ENCODE measurements around the gene ZNF695.
"Not testable (repeated sequence)": the region's sequence is repeated elsewhere in the genome, so short reads cannot be mapped to it uniquely, and the experiment has no call there.

Gene ZNF695

DNA sequence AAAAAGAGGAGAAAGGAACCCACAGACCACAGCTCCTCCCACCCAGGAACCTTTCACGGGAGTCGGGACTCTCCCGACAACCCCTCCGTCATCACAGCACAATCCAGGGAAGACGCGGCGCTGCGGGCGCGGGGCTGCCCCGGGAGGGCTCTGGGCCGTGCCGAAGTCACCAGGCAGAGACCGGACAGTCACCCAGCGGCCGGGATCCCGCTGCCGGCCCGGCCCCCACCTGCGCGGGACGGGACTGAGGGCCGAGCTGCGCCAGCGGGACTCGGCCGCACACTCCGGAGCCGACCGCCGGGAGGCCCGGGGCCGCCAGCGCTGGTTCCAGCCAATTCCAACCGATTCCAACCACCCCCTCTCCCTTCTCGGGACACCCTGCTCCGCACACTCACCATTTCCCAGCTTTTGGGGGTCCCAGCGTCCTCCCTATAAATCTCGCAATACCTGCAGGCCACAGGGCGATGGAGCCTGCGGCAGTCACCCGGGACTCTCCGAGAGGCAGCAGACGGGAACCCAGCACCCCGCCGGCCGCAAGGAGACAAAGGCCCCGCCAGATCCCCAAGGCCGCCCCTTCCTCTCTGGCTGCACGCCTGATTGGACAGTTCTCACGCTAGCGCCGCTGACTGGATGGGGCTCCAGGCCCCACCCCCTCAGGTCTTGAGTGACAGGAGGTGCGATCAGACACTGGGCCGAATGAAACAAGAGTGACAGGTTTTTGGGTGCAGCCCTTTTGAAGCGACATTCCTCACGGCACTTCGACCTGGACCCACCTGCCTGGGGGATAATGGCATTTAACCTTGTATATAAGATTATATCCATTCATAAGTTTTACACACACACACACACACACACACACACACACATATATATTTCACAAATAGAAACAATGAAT is at the start of gene ZNF695:
Gene ZNF695 (minus strand): TSS at position 547 of the 895 bp plus-strand sequence. CDS start 149 bp downstream, at position 398.
- FAIRE-seq (no peak), DNase-seq (ENCODE audit: low spot score) (peak; percentile 95)

DNA sequence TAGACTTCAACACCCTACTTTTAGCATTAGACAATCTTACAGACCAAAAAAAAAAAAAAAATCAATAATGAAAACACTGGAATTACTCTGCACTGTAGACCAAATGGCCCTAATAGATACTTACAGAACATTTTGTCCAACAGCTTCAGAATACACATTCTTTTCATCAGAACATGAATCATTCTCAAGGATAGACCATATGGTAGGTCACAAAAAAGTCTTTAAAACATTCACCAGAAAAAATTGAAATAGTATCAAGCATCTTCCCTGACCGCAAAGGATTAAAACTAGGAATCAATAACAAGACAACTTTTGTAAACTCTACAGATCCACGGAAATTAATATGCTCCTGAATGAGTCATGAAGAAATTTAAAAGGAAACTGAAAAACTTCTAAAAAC is 48.2 kb upstream of the ZNF695 start:
- FAIRE-seq (no peak), DNase-seq (ENCODE audit: low spot score) (no peak)

GRCh38 chr1:247054992-247055415 is 47.1 kb upstream of the ZNF695 start:
- no peak for FAIRE-seq
- peak; percentile 18 for DNase-seq (ENCODE audit: low spot score)

GRCh38 chr1:247047702-247048101 is 39.8 kb upstream of the ZNF695 start:
- DNase-seq (ENCODE audit: low spot score) (no peak), FAIRE-seq (no peak)

DNA sequence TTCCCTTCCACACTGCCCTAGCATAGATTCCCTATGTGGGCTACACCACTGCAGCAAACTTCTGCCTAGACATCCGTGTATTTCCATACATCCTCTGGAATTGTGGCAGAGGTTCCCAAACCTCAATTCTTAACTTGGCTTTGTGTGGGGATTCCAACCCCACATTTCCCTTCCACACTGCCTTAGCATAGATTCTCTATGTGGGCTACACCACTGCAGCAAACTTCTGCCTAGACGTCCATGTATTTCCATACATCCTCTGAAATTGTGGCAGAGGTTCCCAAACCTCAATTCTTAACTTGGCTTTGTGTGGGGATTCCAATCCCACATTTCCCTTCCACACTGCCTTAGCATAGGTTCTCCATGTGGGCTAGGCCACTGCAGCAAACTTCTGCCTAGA is 39.4 kb upstream of the ZNF695 start:
- DNase-seq (ENCODE audit: low spot score) (no peak), FAIRE-seq (no peak)

DNA sequence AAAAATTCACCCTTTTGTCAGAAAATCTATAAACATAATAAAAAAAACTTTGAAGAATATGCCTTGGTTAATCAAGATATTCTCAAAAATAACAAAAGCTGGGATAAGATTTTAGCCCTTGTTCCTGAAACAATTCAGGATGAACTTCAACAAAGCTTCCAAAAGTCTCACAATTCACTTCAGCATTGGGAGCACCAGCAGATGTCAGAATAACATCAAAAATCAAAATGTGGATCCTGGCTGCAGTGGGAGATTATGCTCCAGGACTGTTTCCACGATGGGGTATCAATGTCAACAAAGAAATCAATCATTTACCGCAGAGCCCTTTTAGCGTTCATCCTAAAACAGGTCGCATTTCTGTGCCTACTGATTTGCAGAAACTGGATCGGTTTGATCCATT is 35.5 kb upstream of the ZNF695 start:
- DNase-seq (ENCODE audit: low spot score): no peak
- FAIRE-seq: no peak

DNA sequence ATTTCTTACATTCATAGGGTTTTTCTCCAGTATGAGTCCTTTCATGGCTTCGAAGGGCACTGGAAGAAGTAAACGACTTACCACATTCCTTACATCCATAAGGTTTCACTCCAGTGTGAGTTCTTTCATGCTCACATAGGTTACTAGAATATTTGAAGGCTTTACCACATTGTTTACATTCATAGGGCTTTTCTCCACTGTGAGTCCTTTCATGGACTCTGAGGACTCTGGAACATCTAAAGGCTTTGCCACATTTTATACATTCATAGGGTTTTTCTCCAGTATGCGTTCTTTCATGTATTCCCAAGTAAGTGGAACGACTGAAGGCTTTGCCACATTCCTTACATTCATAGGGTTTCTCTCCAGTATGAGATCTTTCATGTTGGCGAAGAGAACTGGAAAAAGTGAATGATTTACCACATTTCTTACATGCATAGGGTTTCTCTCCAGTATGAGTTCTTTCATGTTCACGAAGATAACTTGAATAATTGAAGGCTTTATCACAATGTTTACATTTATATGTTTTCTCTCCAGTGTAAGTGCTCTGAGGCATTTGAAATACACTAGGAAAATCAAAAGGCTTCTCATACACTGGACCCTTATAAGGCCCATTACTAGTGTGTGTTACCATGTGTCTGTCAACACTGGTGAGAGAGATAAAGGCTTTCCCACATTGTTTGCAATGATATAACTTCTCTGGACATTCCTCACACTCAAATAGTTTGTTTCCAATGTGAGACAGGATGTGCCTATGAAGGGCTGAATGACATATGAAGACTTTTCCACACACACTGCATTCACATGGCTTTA is 29.9 kb upstream of the ZNF695 start:
- no peak for FAIRE-seq

GRCh38 chr1:247032306-247032705 is 24.4 kb upstream of the ZNF695 start:
- not testable (repeated sequence) for DNase-seq (ENCODE audit: low spot score); FAIRE-seq

More for the DNA sequence above, 29.9 kb upstream of the ZNF695 start:
- DNase-seq (ENCODE audit: low spot score): no peak

GRCh38 chr1:247024658-247025057 is 16.8 kb upstream of the ZNF695 start:
- DNase-seq (ENCODE audit: low spot score); FAIRE-seq: not testable (repeated sequence)

GRCh38 chr1:247013391-247013790 is 5.5 kb upstream of the ZNF695 start:
- FAIRE-seq: no peak
- DNase-seq (ENCODE audit: low spot score): peak; percentile 21

DNA sequence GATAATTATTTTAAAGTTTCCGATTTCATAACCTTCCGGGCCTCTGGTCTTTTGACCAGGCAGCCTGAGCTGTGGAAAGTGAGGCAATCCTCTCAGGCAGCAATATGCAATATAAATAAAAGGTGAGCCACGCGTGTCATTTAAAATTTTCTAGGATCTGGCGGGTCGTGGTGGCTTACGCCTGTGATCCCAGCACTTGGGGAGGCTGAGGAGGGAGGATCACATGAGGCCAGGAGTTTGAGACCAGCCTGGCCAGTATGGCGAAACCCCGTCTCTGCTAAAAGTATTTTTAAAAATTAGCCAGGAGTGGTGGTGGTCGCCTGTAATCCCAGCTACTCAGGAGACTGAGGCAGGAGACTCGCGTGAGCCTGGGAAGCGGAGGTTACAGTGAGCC is 546 bp upstream of the ZNF695 start:
- no peak for DNase-seq (ENCODE audit: low spot score)
- FAIRE-seq: no peak

GRCh38 chr1:247004081-247004480 is 3.8 kb downstream of the ZNF695 start:
- not testable (repeated sequence) for FAIRE-seq

DNA sequence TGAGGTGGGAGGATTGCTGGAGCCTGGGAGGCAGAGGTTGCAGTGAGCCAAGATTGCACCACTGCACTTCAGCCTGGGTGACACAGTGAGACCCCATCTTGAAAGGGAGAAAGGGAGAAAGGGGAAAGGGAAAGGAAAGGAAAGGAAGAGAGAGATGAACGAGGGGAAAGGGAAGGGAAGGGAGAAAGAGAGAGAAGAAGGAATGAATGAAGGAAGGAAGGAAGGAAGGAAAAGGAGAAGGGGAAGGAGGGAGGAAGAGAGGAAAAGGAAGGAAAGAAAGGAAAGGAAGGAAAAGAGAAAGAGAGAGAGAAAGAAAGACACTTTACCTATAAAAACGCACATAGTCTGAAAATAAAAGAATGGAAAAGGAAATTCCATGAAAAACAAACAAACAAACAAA is 18.0 kb downstream of the ZNF695 start:
- no peak for FAIRE-seq
- no peak for DNase-seq (ENCODE audit: low spot score)

More at GRCh38 chr1:247004081-247004480, 3.8 kb downstream of the ZNF695 start:
- not testable (repeated sequence) for DNase-seq (ENCODE audit: low spot score)

DNA sequence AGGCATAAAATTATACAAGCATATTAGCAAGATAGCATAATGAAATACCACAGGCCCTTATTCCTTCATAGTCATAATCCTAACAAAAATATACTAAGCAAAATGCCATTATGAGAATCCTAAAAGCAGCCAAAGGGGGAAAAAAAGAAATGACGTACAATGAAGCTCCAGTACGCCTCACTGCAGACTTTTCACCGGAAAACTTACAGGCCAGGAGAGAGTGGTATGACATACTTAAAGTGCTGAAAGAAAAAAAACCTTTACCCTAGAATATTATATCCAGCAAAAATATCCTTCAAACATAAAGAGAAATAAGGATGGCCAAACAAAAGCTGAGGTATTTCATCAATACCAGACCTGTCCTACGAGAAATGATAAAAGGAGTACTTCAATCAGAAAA is 19.5 kb downstream of the ZNF695 start:
- DNase-seq (ENCODE audit: low spot score): no peak
- FAIRE-seq: no peak

DNA sequence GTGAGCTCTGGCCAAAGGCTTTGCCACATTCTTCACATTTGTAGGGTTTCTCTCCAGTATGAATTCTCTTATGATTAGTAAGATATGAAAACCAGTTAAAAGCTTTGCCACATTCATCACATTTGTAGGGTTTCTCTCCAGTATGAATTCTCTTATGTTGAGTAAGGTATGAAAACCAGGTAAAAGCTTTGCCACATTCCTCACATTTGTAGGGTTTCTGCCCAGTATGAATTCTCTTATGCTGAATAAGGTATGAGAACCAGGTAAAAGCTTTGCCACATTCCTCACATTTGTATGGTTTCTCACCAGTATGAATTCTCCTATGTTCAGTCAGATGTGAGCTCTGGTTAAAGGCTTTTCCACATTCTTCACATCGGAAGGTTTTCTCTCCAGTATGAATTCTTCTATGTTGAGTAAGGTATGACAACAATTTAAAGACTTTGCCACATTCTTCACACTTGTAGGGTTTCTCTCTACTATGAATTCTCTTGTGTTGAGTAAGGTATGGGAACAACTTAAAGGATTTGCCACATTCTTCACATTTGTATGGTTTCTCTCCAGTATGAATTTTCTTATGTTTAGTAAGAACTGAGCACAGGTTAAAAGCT is 20.7 kb downstream of the ZNF695 start:
- FAIRE-seq (no peak), DNase-seq (ENCODE audit: low spot score) (no peak)

- FAIRE-seq (no peak), DNase-seq (ENCODE audit: low spot score) (no peak)
These were observed 29.1 kb downstream of the ZNF695 start for GRCh38 chr1:246978785-246979184.

GRCh38 chr1:246978281-246978680 is 29.6 kb downstream of the ZNF695 start:
- FAIRE-seq (no peak), DNase-seq (ENCODE audit: low spot score) (no peak)

DNA sequence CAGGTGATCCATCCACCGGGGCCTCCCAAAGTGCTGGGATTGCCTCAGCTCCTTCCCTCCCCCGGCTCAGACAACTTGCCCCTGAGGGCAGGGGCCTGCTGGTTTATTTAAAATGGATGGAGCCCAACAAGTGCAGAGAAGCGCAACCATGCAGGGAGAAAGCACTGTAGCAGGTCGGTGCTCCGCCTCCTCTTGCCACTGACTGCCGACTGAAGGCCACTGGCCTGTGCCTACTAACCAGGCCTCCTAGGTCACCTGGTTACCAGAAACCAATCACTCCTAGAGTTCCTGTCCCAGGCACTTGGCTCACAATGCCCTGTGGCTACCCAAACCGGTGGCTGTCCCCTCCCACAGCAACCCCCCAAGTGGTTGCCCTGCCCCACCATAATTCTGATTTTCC is 35.9 kb downstream of the ZNF695 start:
- no peak for DNase-seq (ENCODE audit: low spot score)
- no peak for FAIRE-seq

GRCh38 chr1:246971090-246971721 is 36.7 kb downstream of the ZNF695 start:
- DNase-seq (ENCODE audit: low spot score): no peak
- FAIRE-seq: no peak

DNA sequence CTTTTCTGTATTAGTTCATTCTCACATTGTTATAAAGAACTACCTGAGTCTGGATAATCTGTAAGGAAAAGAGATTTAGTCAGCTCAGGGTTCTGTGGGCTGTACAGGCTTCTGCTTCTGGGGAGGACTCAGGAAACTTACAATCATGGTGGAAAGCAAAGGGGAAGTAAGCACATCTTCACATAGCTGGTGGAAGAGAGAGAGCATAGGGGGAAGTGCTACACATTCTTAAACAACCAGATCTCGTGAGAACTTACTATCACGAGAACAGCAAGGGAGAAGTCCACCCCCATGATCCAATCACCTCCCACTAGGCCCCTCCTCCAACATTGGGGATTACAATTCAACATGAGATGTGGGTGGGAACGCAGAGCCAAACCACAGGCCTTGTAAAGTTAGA is 38.2 kb downstream of the ZNF695 start:
- FAIRE-seq (no peak), DNase-seq (ENCODE audit: low spot score) (no peak)

- no peak for FAIRE-seq
- DNase-seq (ENCODE audit: low spot score): no peak
These were observed 41.4 kb downstream of the ZNF695 start for GRCh38 chr1:246966502-246966901.

All from urothelium cell line (cell line).